Trophoblast cell (in vitro differentiated cells and primary cell): ENCODE results near the gene HAUS2.

Experiments used
- DNase-seq, 2 donors: peaks; one replicate each; pipeline ENCODE4 v3.0.0-alpha.2; 2016
- H2AFZ ChIP-seq: 2 replicates; pipeline ENCODE4 v1.6.1; 2013; ENCODE audit warnings: low read length, moderate library complexity, mild to moderate bottlenecking; ENCODE audit not compliant: insufficient read depth, poor library complexity
- H2AK5ac ChIP-seq: 2 replicates; pipeline ENCODE4 v1.6.1; 2013; ENCODE audit warnings: mild to moderate bottlenecking, low read length
- H2BK120ac ChIP-seq: 2 replicates; pipeline ENCODE4 v1.6.1; 2013; ENCODE audit warnings: low read length, mild to moderate bottlenecking, moderate library complexity; ENCODE audit not compliant: insufficient read depth, poor library complexity
- H2BK12ac ChIP-seq: 2 replicates; pipeline ENCODE4 v1.6.1; 2013; ENCODE audit warnings: mild to moderate bottlenecking, low read length, moderate library complexity
- H2BK5ac ChIP-seq: 2 replicates; pipeline ENCODE4 v1.6.1; 2013; ENCODE audit warnings: low read length, low read depth, moderate library complexity, mild to moderate bottlenecking; ENCODE audit not compliant: poor library complexity
- H3K14ac ChIP-seq: 2 replicates; pipeline ENCODE4 v1.6.1; 2013; ENCODE audit warnings: mild to moderate bottlenecking, low read length
- H3K18ac ChIP-seq: 2 replicates; pipeline ENCODE4 v1.6.1; 2013; ENCODE audit warnings: mild to moderate bottlenecking, low read length
- H3K23ac ChIP-seq: 2 replicates; pipeline ENCODE4 v1.6.1; 2013; ENCODE audit warnings: low read length
- H3K27ac ChIP-seq: 2 replicates; pipeline ENCODE4 v1.5.1; 2013; ENCODE audit warnings: low read depth, mild to moderate bottlenecking, inconsistent platforms, low read length, moderate library complexity
- H3K27me3 ChIP-seq: 2 replicates; pipeline ENCODE4 v1.6.1; 2013; ENCODE audit warnings: inconsistent platforms, mild to moderate bottlenecking, low read length, moderate library complexity; ENCODE audit not compliant: insufficient read depth
- H3K36me3 ChIP-seq, 2 experiments: 1 replicate in 1 of 2; 2 replicates in 1 of 2; pipeline ENCODE4 v1.6.1; 2013; ENCODE audit warnings: low read length in 2 of 2, mild to moderate bottlenecking in 2 of 2, moderate library complexity in 1 of 2; ENCODE audit not compliant: insufficient read depth in 2 of 2, control insufficient read depth in 1 of 2
- H3K4ac ChIP-seq: 2 replicates; pipeline ENCODE4 v1.6.1; 2013; ENCODE audit warnings: low read depth, mild to moderate bottlenecking, low read length, moderate library complexity
- H3K4me1 ChIP-seq, 2 experiments: 1 replicate in 1 of 2; 2 replicates in 1 of 2; pipeline ENCODE4 v1.6.1; 2013; ENCODE audit warnings: low read length in 2 of 2, mild to moderate bottlenecking in 2 of 2, moderate library complexity in 1 of 2; ENCODE audit not compliant: insufficient read depth in 2 of 2, control insufficient read depth in 1 of 2
- H3K4me2 ChIP-seq: 2 replicates; pipeline ENCODE4 v1.6.1; 2013; ENCODE audit warnings: inconsistent platforms, mild to moderate bottlenecking, low read length, moderate library complexity
- H3K4me3 ChIP-seq: 2 replicates; pipeline ENCODE4 v1.5.1; 2013; ENCODE audit warnings: mild to moderate bottlenecking, low read depth, low read length, inconsistent platforms
- H3K79me1 ChIP-seq: one replicate; pipeline ENCODE4 v1.6.1; 2013; ENCODE audit warnings: low read length
- H3K79me2 ChIP-seq: 2 replicates; pipeline ENCODE4 v1.6.1; 2013; ENCODE audit warnings: low read length, mild to moderate bottlenecking; ENCODE audit not compliant: control insufficient read depth, insufficient read depth, poor library complexity
- H3K9ac ChIP-seq: 2 replicates; pipeline ENCODE4 v1.6.1; 2013; ENCODE audit warnings: mild to moderate bottlenecking, low read length
- H3K9me3 ChIP-seq: 2 replicates; pipeline ENCODE4 v1.6.1; 2013; ENCODE audit warnings: low read depth, mild to moderate bottlenecking, control low read depth, inconsistent platforms, low read length; ENCODE audit not compliant: insufficient read depth
- H4K12ac ChIP-seq: 2 replicates; pipeline ENCODE4 v1.6.1; 2013; ENCODE audit warnings: low read depth, mild to moderate bottlenecking, low read length, moderate library complexity
- H4K8ac ChIP-seq: 2 replicates; pipeline ENCODE4 v1.6.1; 2013; ENCODE audit warnings: low read depth, mild to moderate bottlenecking, low read length, moderate library complexity
- H4K91ac ChIP-seq: one replicate; pipeline ENCODE4 v1.6.1; 2013; ENCODE audit warnings: low read depth, mild to moderate bottlenecking, low read length, moderate library complexity
- WGBS: extraction: QIAGEN DNeasy Blood & Tissue Kit; methylation state at CpG from one replicate; pipeline ENCODE4 v1.1.7; 2013; ENCODE audit warnings: missing lambda C conversion rate; ENCODE audit not compliant: insufficient read length, insufficient coverage; ENCODE audit errors: extremely low coverage; 5-methylcytosine and 5-hydroxymethylcytosine counted together

The HAUS2 gene

GRCh38 chr15:42576040-42576594 is 27.5 kb downstream of the HAUS2 start:
- Histone ChIP-seq H3K14ac (no peak overlapping the region), H3K27me3 (peaks cover 14% of the 10 kb centered on the region), H3K27ac (no peak overlapping the region)

GRCh38 chr15:42576776-42577175 is 28.1 kb downstream of the HAUS2 start:
- H3K9ac ChIP-seq: no peak overlapping the region
- H3K4me1 ChIP-seq: peaks cover 6 to 11% of the 10 kb centered on the region in 2 experiments
- H3K79me1 ChIP-seq: peaks cover 2% of the 10 kb centered on the region
- H3K27ac ChIP-seq: no peak overlapping the region
- no peak overlapping the region for H2BK12ac ChIP-seq
- H3K14ac ChIP-seq: no peak overlapping the region
- H4K91ac ChIP-seq: no peak overlapping the region
- H3K79me2 ChIP-seq: no peaks in the 10 kb centered on the region
- no CpG with 5 or more reads among the region's 1 CpG for WGBS
- no peak overlapping the region for H2BK120ac ChIP-seq
- H3K18ac ChIP-seq: no peak overlapping the region
- no peak overlapping the region for H3K4ac ChIP-seq
- H2AFZ ChIP-seq: no peak overlapping the region
- no peak overlapping the region for H3K4me2 ChIP-seq
- H2AK5ac ChIP-seq: no peak overlapping the region
- H3K23ac ChIP-seq: no peak overlapping the region
- no peak overlapping the region for H4K12ac ChIP-seq
- no peak overlapping the region for H3K4me3 ChIP-seq
- H3K9me3 ChIP-seq: no peaks in the 10 kb centered on the region
- H4K8ac ChIP-seq: no peak overlapping the region
- no peak for DNase-seq
- H2BK5ac ChIP-seq: no peak overlapping the region
- H3K27me3 ChIP-seq: peaks cover 14% of the 10 kb centered on the region
- H3K36me3 ChIP-seq: no peaks in the 10 kb centered on the region

More at GRCh38 chr15:42576040-42576594, 27.5 kb downstream of the HAUS2 start:
- no peak for DNase-seq
- no peaks in the 10 kb centered on the region for H3K36me3 ChIP-seq
- no peak overlapping the region for H2AK5ac ChIP-seq
- H3K23ac ChIP-seq: no peak overlapping the region
- no peak overlapping the region for H3K9ac ChIP-seq
- H4K12ac ChIP-seq: peak overlapping the region; percentile 59
- peak overlapping the region; percentile 92 for H2AFZ ChIP-seq
- no peak overlapping the region for H3K4ac ChIP-seq
- H4K8ac ChIP-seq: peak overlapping the region; percentile 67
- peaks cover 2% of the 10 kb centered on the region for H3K79me1 ChIP-seq
- H2BK5ac ChIP-seq: no peak overlapping the region
- WGBS: no CpG with 5 or more reads among the region's 16 CpGs
- H3K4me2 ChIP-seq: peak overlapping the region; percentile 69
- H3K18ac ChIP-seq: no peak overlapping the region
- H3K9me3 ChIP-seq: no peaks in the 10 kb centered on the region
- H2BK12ac ChIP-seq: no peak overlapping the region
- no peaks in the 10 kb centered on the region for H3K79me2 ChIP-seq
- no peak overlapping the region for H4K91ac ChIP-seq
- peaks cover 6 to 9% of the 10 kb centered on the region in 2 experiments for H3K4me1 ChIP-seq
- H2BK120ac ChIP-seq: no peak overlapping the region
- H3K4me3 ChIP-seq: peak overlapping the region; percentile 70

- Histone ChIP-seq H4K91ac (no peak overlapping the region), H2BK120ac (no peak overlapping the region), H3K9me3 (no peaks in the 10 kb centered on the region), H2BK5ac (no peak overlapping the region), H2BK12ac (no peak overlapping the region), H4K8ac (no peak overlapping the region), H3K4ac (no peak overlapping the region), H3K27ac (no peak overlapping the region), H4K12ac (no peak overlapping the region), H3K23ac (no peak overlapping the region), H3K27me3 (peaks cover 14% of the 10 kb centered on the region), H3K79me1 (peaks cover 2% of the 10 kb centered on the region), H3K4me2 (no peak overlapping the region), H2AFZ (no peak overlapping the region), H3K9ac (no peak overlapping the region), H3K36me3 (no peaks in the 10 kb centered on the region), H2AK5ac (no peak overlapping the region), H3K4me1 (peaks cover 6 to 11% of the 10 kb centered on the region in 2 experiments), H3K79me2 (no peaks in the 10 kb centered on the region), H3K18ac (no peak overlapping the region), H3K14ac (no peak overlapping the region), H3K4me3 (no peak overlapping the region)
- no CpG with 5 or more reads among the region's 1 CpG for WGBS
- no peak for DNase-seq
Measured at GRCh38 chr15:42577514-42578031, 28.9 kb downstream of the HAUS2 start.

GRCh38 chr15:42578984-42579537 is 30.4 kb downstream of the HAUS2 start:
- Histone ChIP-seq H4K8ac (no peak overlapping the region), H3K14ac (no peak overlapping the region), H3K4me3 (no peak overlapping the region), H3K9me3 (no peaks in the 10 kb centered on the region), H2AFZ (no peak overlapping the region), H3K27me3 (peaks cover 14% of the 10 kb centered on the region), H4K12ac (no peak overlapping the region), H3K9ac (no peak overlapping the region), H2BK12ac (no peak overlapping the region), H4K91ac (no peak overlapping the region), H3K79me1 (peaks cover 2% of the 10 kb centered on the region), H3K4me2 (no peak overlapping the region), H2AK5ac (no peak overlapping the region), H2BK5ac (no peak overlapping the region), H3K23ac (no peak overlapping the region), H2BK120ac (no peak overlapping the region), H3K4me1 (peaks cover 6 to 11% of the 10 kb centered on the region in 2 experiments), H3K27ac (no peak overlapping the region), H3K36me3 (no peaks in the 10 kb centered on the region), H3K18ac (no peak overlapping the region), H3K4ac (no peak overlapping the region), H3K79me2 (no peaks in the 10 kb centered on the region)
- WGBS: no CpG with 5 or more reads among the region's 2 CpGs
- no peak for DNase-seq
